HG02973 (cell line): ENCODE measurements around the gene CEP192.

Experiments used
- ATAC-seq: cut with Tn5 transposase; IDR thresholded peaks from one replicate; pipeline ENCODE4 v1.9.1; 2021; ENCODE audit warnings: moderate library complexity; ENCODE audit not compliant: unreplicated experiment

The CEP192 gene

GRCh38 chr18:13136904-13137669 is 145.9 kb downstream of the CEP192 start:
- ATAC-seq: no peak

GRCh38 chr18:13137670-13138419 is 146.7 kb downstream of the CEP192 start:
- ATAC-seq: peak; percentile 76

GRCh38 chr18:13138420-13139139 is 147.4 kb downstream of the CEP192 start:
- no peak for ATAC-seq

- ATAC-seq: no peak
Measured at GRCh38 chr18:13139885-13140450, 148.8 kb downstream of the CEP192 start.

GRCh38 chr18:13141209-13141608 is 150.0 kb downstream of the CEP192 start:
- ATAC-seq: no peak

GRCh38 chr18:13145636-13146190 is 154.6 kb downstream of the CEP192 start:
- ATAC-seq: no peak

GRCh38 chr18:13147130-13147529 is 156.0 kb downstream of the CEP192 start:
- ATAC-seq: no peak

- no peak for ATAC-seq
Measured at GRCh38 chr18:13151656-13152055, 160.5 kb downstream of the CEP192 start.

GRCh38 chr18:13158428-13158827 is 167.3 kb downstream of the CEP192 start:
- no peak for ATAC-seq

- no peak for ATAC-seq
Measured at GRCh38 chr18:13159579-13159978, 168.4 kb downstream of the CEP192 start.

GRCh38 chr18:13161276-13161899 is 170.2 kb downstream of the CEP192 start:
- ATAC-seq: no peak

GRCh38 chr18:13163167-13163927 is 172.2 kb downstream of the CEP192 start:
- ATAC-seq: no peak

GRCh38 chr18:13164406-13164805 is 173.2 kb downstream of the CEP192 start:
- ATAC-seq: no peak

GRCh38 chr18:13165636-13166423 is 174.7 kb downstream of the CEP192 start:
- ATAC-seq: no peak

GRCh38 chr18:13173578-13174145 is 182.5 kb downstream of the CEP192 start:
- ATAC-seq: no peak
